Activated CD8-positive, alpha-beta memory T cell treated with anti-CD3 and anti-CD28 coated beads, Interleukin-2, amount 50 U/mL, for 24 hours (primary cell): ENCODE measurements around the gene TRPM7.
"Not testable (repeated sequence)": the region's sequence is repeated elsewhere in the genome, so short reads cannot be mapped to it uniquely, and the experiment has no call there.

Source experiments
- DNase-seq: peaks from one replicate; pipeline ENCODE4 v3.0.0-alpha.2; 2020; ENCODE audit errors: extremely low read depth

The TRPM7 gene

GRCh38 chr15:50686469-50687301 lies at the start of gene TRPM7:
Gene TRPM7 (minus strand): TSS chr15:50686797. CDS start chr15:50686533, 264 bp downstream.
- peak; percentile 56 for DNase-seq

- DNase-seq, result no peak
These were observed 48.6 kb upstream of the TRPM7 start for GRCh38 chr15:50735156-50735555.

GRCh38 chr15:50726315-50726714 lies 39.7 kb upstream of the TRPM7 start:
- DNase-seq, result no peak

GRCh38 chr15:50718700-50719125 lies 32.1 kb upstream of the TRPM7 start:
- DNase-seq, result no peak

GRCh38 chr15:50712018-50712417 lies 25.4 kb upstream of the TRPM7 start:
- no peak for DNase-seq

GRCh38 chr15:50710585-50710984 lies 24.0 kb upstream of the TRPM7 start:
- no peak for DNase-seq

GRCh38 chr15:50707878-50708427 lies 21.4 kb upstream of the TRPM7 start:
- DNase-seq, result no peak

- DNase-seq, result no peak
These were observed 16.3 kb upstream of the TRPM7 start for GRCh38 chr15:50702762-50703334.

- DNase-seq, result no peak
These were observed 11.5 kb upstream of the TRPM7 start for GRCh38 chr15:50698101-50698500.

- DNase-seq, result no peak
These were observed 10.7 kb upstream of the TRPM7 start for GRCh38 chr15:50697109-50697797.

- DNase-seq, result not testable (repeated sequence)
These were observed 8.1 kb upstream of the TRPM7 start for GRCh38 chr15:50694634-50695165.

- DNase-seq, result no peak
These were observed 805 bp upstream of the TRPM7 start for GRCh38 chr15:50687302-50687902.

- DNase-seq, result peak; percentile 54
These were observed 575 bp downstream of the TRPM7 start for GRCh38 chr15:50685976-50686468.

- no peak for DNase-seq
These were observed 1.2 kb downstream of the TRPM7 start for GRCh38 chr15:50685191-50685975.

GRCh38 chr15:50681467-50681866 lies 5.1 kb downstream of the TRPM7 start:
- no peak for DNase-seq

- no peak for DNase-seq
These were observed 9.7 kb downstream of the TRPM7 start for GRCh38 chr15:50676799-50677483.

- no peak for DNase-seq
These were observed 11.0 kb downstream of the TRPM7 start for GRCh38 chr15:50675535-50676144.

GRCh38 chr15:50670115-50670514 lies 16.5 kb downstream of the TRPM7 start:
- DNase-seq, result no peak

GRCh38 chr15:50669611-50670010 lies 17.0 kb downstream of the TRPM7 start:
- no peak for DNase-seq

GRCh38 chr15:50665938-50666337 lies 20.7 kb downstream of the TRPM7 start:
- no peak for DNase-seq
